GM18498 (cell line): ENCODE results near the gene DNAH10.
"Not testable (repeated sequence)": the region's sequence is repeated elsewhere in the genome, so short reads cannot be mapped to it uniquely, and the experiment has no call there.

Experiments used
- ATAC-seq: cut with Tn5 transposase; IDR thresholded peaks from one replicate; pipeline ENCODE4 v1.9.1; 2021; ENCODE audit warnings: mild to moderate bottlenecking, moderate library complexity; ENCODE audit not compliant: unreplicated experiment

DNAH10 gene

GRCh38 chr12:123945287-123946151 is 183.4 kb downstream of the DNAH10 start:
- ATAC-seq, result no peak

DNA sequence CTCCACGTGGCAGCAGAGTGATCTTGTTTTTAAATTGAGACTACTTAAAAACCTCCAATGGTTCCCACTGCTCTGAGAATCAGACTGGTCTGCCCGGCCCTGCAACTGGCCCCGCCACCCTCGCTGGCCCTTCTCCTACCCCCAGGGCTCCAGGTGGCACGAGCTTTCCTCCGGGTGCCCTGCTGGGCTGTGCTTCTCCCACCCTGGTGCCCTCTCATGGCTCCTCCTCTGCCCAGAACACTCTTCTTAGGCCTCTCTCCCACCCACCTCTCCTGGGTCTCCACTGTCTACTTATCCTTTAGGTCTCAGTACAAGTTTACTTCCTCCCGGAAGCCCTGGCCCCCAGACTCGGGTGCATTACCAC is 184.0 kb downstream of the DNAH10 start:
- no peak for ATAC-seq

DNA sequence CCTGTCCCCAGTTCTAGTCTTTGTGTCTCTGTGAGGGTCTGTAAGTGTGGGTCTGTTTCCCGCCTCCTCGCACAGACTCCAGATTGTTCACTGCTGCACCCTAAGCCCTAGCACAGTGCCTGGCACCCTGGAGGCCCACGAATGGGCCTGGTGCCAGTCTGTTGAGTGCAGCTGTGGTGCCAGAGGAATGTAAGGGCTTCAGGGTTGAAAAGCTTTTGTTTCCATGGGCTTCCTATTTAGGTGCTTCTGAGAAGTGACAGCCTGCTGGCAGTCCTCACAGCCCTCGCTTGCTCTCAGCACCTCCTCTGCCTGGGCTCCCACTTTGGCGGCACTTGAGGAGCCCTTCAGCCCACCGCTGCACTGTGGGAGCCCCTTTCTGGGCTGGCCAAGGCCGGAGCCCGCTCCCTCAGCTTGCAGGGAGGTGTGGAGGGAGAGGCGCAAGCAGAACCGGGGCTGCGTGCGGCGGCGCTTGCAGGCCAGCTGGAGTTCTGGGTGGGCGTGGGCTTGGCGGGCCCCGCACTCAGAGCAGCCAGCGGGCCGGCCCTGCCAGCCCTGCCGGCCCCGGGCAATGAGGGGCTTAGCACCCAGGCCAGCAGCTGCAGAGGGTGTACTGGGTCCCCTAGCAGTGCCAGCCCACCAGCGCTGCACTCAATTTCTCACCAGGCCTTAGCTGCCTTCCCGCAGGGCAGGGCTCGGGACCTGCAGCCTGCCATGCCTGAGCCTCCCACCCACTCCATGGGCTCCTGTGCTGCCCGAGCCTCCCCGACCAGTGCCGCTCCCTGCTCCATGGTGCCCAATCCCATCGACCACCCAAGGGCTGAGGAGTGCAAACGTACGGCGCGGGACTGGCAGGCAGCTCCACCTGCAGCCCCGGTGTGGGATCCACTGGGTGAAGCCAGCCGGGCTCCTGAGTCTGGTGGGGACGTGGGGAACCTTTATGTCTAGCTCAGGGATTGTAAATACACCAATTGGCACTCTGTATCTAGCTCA is 184.7 kb downstream of the DNAH10 start:
- ATAC-seq, result not testable (repeated sequence)

- not testable (repeated sequence) for ATAC-seq
Observed at GRCh38 chr12:123947531-123947930, 185.4 kb downstream of the DNAH10 start.

DNA sequence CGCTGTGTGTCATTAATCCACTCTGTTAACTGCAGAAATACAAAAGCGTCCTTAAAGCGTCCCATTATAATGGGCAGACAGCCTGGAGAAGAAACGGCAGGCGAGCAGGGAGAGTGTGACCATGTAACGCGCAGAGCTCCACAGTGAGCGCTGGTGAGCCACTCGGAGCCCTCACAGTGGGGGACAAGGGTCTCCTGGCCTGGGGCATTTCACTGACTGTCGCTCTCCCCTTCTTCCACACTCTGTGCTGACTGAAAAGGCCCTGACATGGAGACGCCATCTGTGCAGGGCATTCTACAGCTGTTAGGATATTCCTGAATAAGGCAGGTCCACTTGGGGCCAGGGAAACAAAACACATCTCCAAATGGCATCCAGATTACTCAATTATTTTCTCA is 186.3 kb downstream of the DNAH10 start:
- ATAC-seq, result no peak

- no peak for ATAC-seq
Observed at GRCh38 chr12:123948796-123949769, 187.0 kb downstream of the DNAH10 start.

DNA sequence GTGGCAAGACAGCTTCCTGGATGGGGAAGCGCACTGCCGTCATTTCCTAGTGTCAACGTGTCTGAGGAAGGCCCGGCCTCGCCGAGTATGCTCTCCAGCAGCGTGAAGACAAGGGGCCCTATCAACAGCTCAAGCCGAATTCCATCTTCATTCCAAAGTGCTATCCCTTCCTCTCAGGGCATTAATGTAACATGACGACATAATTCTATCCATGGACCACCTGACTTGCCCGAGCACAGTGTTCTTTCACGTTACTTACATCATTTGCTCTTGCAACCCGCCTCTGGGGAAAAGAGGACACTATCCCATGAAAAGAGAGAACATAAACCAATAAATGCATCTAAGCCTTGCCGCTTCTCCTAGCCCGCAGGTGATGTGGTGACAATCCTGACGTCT is 187.7 kb downstream of the DNAH10 start:
- ATAC-seq, result no peak

DNA sequence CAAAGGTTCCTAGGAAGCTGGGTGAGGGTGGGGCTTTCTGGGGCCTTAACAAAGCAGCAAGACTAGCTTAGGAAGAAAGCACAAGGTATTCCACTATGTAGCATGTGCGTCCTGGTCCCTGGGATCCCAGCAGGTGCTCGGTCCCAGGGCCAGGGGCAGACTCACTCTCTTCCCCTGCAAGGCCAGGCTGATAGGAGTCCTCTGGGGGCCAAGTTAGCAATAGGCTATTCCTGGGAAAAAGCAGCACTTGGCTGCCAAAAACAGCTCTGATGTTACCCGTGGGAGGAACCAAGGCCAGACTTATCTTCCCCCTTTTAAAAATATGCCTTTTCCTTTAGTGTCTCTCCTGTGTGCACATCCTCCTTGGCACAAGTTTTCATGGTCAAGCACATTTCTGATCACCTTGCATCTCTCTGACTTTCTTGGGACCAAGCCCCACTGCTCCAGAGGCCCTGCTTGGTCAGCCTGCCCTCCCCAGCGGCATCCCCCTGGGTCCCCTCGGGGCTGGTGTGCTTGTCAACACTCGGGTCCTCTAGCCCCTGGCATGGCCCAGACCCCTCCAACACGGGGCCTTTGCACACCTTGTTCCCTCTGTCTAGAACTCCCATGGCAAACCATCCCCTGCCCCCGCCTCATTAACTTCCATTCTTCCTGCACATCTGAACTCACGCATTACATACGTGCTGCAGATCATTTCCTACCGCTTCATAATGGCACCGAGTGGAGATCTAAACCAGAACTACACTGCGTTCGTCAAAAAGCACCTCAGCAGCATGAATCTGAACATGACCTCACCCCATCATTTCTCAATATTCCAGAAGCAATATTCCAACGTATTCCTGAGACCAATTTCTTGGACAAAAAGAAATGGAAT is 188.6 kb downstream of the DNAH10 start:
- no peak for ATAC-seq

DNA sequence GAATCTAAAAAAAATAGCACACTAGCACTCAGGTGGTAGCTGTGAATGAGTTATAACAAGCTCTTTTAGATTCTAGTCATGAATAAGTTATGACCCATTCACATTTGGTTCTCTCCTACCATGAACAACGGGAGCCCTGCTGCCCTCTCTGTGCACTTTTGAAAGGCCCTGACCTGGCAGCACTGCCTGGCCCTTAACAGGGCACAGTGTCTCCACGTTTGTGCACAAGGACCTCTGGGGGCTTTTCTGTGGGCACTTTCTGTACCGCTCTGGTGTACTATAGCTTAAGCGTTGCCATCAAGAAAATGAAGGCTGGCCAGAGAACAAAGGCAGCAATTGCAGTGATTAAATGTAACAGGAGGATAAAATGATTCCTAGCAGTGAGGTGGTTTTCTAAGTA is 189.4 kb downstream of the DNAH10 start:
- ATAC-seq, result no peak

DNA sequence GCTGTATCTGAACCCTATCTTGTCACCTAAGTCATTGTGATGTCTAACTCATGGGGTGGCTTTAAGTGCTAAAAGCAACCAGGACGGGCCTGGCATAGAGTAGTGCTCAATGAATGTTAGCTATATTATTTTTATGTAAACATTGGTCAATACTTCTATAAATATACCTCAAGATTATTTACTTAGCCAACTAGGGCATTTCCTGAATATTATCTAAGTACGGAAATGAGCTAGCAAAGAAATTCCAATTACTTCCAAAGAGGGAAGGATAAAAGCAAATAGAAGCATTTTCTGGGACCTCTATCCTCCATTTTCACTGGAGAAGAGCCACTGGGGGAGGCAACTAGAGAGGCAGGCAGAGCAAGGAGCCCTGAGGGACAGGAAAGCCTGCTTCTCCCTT is 189.9 kb downstream of the DNAH10 start:
- no peak for ATAC-seq

- no peak for ATAC-seq
Observed at GRCh38 chr12:123954647-123955350, 192.7 kb downstream of the DNAH10 start.

DNA sequence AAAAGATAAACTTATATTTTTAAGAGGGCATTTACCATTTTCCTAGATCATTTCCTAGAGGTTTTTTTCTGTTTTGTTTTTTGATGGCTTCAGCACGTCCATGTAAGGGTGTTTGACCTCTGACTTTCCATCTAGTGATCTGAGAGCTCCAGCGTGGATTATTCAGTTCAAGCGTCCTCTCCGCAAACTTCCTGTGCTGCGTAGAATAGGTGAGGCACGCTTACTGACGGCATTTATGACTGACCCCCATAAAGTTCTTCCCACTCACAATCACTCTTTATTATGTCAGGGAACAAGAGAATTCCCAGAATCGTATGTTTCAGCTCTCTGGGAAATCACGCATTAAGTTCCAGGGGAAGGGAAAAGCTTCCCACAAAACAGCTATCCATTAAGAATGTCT is 194.1 kb downstream of the DNAH10 start:
- no peak for ATAC-seq

DNA sequence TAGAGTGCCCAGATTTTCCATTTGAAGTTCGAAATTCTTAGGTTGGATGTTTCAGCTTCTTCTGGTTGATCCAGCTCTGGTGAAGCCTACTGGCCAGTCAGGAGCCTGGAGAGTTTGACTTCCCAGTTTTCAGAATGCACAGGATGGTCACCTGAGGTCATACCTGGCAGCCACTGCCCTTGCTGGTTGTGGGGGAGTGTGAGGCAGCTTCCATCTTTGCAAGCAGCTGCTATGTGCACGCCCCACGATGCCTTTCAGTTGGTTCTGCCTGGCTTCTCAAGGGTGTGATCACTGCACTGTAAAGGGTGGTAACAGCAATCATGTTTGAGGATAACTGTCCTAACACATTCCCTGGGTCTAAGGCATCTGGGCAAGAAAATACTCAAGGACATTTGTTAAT is 195.1 kb downstream of the DNAH10 start:
- no peak for ATAC-seq

- no peak for ATAC-seq
Observed at GRCh38 chr12:123958462-123958861, 196.4 kb downstream of the DNAH10 start.

GRCh38 chr12:123958876-123959275 is 196.8 kb downstream of the DNAH10 start:
- no peak for ATAC-seq

DNA sequence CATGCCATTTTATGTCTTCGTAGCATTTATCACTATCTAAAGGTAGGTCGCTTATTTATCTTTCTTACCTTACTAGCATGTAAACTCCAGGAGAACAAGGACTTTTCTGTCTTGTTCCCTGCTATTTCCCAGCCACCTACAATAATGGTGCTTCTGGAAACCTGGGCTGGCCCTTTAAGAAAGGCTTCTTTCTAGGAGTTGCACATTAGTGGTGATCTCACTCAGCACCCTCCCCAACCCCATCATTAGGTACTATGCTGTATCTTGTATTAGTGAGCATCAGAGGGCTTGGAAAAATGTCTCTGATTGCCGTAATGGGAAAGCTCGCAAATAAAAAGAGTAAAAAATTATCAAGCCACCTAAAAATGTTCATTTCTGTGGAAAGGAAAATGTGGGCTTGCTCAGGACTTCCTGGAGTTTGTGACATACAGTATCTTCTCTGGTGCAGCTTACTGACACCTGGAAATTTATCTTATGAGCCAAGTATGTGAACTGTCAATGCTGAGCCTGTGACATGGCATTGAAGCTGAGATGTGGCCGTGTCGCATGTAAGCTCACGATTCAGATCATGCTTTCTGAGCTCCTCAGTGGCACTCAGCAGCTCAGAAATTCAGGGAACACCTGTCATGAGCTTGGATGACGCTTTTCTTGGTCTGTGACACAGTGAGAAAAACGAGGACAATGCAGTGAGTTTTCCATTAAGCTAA is 198.1 kb downstream of the DNAH10 start:
- ATAC-seq, result no peak

DNA sequence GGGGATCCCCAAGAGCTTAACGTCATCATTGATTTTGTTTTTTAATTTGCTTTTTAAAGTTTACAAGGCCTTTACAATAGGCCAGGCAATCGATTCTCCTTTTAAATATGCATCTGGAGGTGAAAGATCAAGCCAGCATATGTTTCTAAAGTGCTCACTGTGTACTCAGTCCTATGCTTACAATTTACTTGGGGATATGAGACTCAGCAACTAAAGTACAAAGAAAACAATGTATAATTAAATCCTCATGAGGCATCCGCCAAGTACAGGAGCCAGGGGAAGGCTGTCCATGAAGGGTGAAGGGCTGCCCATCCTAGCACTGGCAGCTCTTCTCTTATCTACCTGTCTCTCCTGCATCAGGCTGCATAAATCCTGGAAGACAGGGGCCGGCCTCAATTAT is 198.8 kb downstream of the DNAH10 start:
- ATAC-seq, result no peak

- no peak for ATAC-seq
Observed at GRCh38 chr12:123961585-123962345, 199.7 kb downstream of the DNAH10 start.
